Measurements from ENCODE around the gene RAB6C. TPM values are rescaled to one million over a fixed set of nuclear protein-coding genes. Genes with fewer than 3 reads are reported as not detected.
"Not testable (repeated sequence)": the region's sequence is repeated elsewhere in the genome, so short reads cannot be mapped to it uniquely, and the experiment has no call there.

RAB6C gene
- total RNA-seq, 1 donor, result not detected

DNA sequence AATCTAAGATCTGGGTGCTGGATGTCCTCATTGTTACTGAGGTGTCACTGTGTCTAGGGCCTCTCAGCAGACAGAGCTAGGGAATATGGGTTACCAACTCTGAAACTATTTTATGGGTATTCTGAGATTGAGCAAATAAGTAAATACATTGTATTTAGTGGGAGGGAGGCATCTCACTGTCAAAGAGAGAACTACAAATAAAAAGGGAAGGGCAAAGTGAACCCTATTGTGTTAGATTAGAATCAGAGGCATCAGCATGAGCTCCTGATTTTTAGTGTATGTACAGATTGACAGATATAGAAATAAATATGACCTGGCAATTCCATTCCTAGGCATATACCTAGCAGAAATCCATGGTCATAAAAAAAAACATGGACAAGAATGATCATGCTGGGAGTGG lies 33.9 kb upstream of the RAB6C start:
- TF ChIP-seq, protein P1, sequence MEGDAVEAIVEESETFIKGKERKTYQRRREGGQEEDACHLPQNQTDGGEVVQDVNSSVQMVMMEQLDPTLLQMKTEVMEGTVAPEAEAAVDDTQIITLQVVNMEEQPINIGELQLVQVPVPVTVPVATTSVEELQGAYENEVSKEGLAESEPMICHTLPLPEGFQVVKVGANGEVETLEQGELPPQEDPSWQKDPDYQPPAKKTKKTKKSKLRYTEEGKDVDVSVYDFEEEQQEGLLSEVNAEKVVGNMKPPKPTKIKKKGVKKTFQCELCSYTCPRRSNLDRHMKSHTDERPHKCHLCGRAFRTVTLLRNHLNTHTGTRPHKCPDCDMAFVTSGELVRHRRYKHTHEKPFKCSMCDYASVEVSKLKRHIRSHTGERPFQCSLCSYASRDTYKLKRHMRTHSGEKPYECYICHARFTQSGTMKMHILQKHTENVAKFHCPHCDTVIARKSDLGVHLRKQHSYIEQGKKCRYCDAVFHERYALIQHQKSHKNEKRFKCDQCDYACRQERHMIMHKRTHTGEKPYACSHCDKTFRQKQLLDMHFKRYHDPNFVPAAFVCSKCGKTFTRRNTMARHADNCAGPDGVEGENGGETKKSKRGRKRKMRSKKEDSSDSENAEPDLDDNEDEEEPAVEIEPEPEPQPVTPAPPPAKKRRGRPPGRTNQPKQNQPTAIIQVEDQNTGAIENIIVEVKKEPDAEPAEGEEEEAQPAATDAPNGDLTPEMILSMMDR (IDR thresholded peaks at IDR 0.05; ENCODE audit: insufficient read depth, low read length), result no peak

DNA sequence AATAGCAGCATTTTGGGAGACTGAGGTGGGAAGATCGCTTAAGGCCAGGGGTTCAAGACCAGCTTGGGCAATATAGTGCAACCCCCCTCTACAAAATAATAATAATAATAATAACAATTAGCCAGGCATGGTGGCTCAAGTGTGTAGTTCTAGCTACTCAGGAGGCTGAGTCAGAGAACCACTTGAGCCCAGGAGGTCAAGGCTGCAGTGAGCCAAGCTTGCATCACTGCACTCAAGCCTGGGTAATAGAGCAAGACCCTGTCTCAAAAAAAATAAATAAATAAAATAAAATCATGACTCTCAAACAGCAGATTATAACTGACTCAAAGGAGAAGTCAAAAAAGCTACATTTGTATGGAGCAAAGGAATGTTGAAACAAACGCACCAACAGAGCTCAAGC lies 31.8 kb upstream of the RAB6C start:
- DNase-seq (ENCODE audit: low read depth); H3K4me3 ChIP-seq (ENCODE audit: low read depth, low read length): not testable (repeated sequence)

More for the DNA sequence above, 33.9 kb upstream of the RAB6C start:
- no peak for DNase-seq (ENCODE audit: low read depth)
- H3K4me3 ChIP-seq (ENCODE audit: low read depth, low read length), result no peak overlapping the region

DNA sequence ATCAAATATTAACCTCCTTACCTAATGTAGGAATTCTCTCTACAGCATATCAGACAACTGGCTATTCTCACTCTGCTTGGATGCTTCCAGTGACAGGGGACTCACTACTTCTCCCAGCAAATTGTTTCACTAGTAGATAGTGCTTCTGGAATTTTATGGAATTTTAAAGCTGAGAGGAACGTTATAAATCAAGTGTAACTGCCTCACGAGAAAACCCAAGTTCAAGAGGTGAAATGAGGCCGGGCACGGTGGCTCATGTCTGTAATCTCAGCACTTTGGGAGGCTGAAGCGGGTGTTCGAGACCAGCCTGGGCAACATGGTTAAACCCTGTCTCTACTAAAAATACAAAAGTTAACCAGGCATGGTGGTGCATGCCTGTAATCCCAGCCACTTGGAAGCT lies 23.3 kb upstream of the RAB6C start:
- H3K4me3 ChIP-seq (ENCODE audit: low read depth, low read length); DNase-seq (ENCODE audit: low read depth): not testable (repeated sequence)

DNA sequence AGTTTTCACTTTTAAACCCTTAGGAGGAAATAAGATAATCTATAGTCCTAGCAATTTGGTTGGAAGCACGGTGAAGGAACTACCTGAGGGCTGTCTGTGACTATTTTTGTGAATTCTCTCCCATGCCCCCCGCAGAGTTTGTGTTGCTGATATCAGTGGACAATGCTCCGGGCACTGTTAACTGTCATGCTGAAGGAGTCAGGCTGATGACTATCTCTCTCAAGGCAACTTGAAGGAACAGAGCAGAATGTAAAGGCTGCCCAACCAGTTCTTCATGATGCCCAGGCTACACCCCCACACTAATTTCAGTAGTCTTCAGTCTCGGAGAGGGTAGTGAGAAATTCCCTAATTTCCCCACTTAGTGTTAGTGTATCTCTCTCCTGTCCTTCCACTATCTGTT lies 21.6 kb upstream of the RAB6C start:
- no peak for DNase-seq (ENCODE audit: low read depth)
- TF ChIP-seq, protein P1 (IDR thresholded peaks at IDR 0.05; ENCODE audit: insufficient read depth, low read length), result no peak
- no peak overlapping the region for H3K4me3 ChIP-seq (ENCODE audit: low read depth, low read length)

DNA sequence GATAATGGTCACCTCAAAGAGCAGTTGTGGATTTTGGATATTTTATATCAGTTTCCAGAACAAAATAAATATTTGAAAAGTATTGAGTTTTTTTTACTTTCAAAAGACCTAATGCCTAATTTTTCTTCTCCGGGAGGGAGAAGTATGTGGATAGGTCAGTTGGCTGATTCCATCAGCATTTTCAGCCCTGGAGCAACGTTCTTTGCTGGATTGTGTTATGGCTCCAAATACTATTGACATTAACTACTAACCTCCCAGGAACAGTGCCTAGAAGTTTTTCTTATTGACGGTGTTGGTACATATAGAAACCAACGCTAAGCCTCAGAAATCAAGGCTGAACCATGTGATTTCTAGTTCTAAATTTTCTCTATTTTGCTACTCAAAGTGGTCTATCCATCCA lies 20.7 kb upstream of the RAB6C start:
- not testable (repeated sequence) for DNase-seq (ENCODE audit: low read depth); H3K4me3 ChIP-seq (ENCODE audit: low read depth, low read length)

DNA sequence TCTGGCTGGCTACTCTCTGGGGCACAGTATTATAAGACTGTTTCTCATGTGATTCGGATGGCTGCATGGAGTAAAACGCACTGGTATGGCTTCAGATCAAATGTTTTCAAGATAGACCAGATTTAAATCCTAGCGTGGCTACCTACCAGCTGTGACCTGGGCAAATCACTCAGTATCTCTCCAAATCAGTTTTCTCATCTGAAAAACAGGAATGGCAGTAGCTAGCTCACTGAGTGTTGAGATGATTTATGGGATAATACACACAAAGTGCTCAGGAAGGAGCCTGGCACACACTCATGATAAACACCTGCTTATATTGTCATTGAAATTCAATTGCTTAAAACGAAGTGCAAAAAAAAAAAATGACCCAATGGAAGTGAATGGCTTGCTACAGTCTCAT lies 10.9 kb upstream of the RAB6C start:
- not testable (repeated sequence) for H3K4me3 ChIP-seq (ENCODE audit: low read depth, low read length); DNase-seq (ENCODE audit: low read depth)

DNA sequence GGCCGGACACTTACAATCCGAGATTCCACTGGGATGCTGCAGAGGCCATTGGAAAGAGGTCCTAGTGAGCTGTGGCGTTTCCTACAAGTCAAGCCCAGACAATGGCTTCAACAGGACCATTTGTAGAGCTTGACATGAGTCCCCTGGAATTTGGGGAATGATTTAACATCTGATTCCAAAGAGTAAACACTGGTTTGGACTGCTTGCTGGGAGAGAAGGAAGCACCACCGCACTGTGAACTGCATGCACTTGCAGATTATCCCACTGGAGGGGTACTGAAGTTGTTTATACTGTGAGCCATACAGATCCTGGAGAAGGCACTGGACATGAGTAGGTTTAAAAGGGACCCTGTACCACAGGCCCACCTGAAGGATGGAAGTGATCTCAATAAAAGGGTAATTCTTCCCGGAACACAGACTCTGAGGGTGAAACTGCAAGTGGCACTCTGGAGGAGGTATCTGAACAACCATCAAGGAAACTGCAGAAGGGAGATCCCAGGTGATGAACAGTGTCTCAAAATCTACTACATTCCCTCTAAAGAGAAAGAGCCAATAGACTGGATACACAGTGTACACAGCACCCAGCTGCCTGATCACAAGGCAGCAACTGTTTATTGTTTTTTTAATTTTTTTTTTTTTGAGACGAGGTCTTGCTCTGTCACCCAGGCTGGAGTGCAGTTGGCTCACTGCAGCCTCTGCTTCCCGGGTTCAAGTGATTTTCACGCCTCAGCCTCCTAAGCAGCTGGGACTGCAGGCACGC lies 4.3 kb upstream of the RAB6C start:
- DNase-seq (ENCODE audit: low read depth), result no peak
- TF ChIP-seq, protein P1 (IDR thresholded peaks at IDR 0.05; ENCODE audit: insufficient read depth, low read length), result no peak
- H3K4me3 ChIP-seq (ENCODE audit: low read depth, low read length), result no peak overlapping the region

DNA sequence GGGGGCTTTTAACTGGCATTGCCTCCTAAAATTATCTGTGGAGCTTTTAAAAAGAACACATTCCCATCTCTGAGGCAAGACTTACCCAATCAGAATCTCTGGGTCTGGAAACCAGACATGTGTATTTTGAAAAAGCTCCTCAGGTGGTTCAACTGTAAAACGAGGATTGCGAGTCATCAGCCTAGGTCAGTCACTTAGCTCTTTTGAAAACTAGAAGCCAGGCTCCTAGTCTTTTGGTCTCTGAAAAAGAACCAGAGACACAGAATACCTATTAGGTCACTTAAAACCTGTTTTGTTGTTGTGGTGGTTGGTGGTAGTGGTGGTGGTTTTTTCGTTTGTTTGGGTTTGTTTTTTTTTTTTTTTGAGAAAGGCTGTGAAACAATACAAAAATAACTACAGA lies 2.5 kb upstream of the RAB6C start:
- not testable (repeated sequence) for DNase-seq (ENCODE audit: low read depth); H3K4me3 ChIP-seq (ENCODE audit: low read depth, low read length)

DNA sequence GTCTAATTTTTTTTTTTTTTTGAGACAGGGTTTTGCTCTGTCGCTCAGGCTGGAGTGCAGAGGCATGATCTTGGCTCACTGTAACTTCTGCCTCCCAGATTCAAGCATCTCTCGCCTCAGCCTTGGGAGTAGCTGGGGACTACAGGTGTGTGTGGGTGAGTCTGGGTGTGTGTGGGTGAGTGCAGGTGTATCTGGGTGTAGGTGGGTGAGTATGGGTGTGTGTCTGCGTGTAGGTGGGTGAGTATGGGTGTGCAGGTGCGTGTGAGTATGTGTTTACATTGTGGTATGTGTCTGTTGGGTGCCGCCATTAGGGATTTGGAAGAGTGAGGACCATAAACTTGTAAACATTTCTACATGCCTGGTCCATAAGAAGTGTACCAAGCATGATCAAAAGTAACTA lies 1.5 kb upstream of the RAB6C start:
- no peak overlapping the region for H3K4me3 ChIP-seq (ENCODE audit: low read depth, low read length)
- DNase-seq (ENCODE audit: low read depth), result no peak
- TF ChIP-seq, protein P1 (IDR thresholded peaks at IDR 0.05; ENCODE audit: insufficient read depth, low read length), result no peak

DNA sequence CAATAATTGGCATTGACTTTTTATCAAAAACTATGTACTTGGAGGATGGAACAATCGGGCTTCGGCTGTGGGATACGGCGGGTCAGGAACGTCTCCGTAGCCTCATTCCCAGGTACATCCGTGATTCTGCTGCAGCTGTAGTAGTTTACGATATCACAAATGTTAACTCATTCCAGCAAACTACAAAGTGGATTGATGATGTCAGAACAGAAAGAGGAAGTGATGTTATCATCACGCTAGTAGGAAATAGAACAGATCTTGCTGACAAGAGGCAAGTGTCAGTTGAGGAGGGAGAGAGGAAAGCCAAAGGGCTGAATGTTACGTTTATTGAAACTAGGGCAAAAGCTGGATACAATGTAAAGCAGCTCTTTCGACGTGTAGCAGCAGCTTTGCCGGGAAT lies 780 bp downstream of the RAB6C start:
- not testable (repeated sequence) for DNase-seq (ENCODE audit: low read depth); H3K4me3 ChIP-seq (ENCODE audit: low read depth, low read length)

DNA sequence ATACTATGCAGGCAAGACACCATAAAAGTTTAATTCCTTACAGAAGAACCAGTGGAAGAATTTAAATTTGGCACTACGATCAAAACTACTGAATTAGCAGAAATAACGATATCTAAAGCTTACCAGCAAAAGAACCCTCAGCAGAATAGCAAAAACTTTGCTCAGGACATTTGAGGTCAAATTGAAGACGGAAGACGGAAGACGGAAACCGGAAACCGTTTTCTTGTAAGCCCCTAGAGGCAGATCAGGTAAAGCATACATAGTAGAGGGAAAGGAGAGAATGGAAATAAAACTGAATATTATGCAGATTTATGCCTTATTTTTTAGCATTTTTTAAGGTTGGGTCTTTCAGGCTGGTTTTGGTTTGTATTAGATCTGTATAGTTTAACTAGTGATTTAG lies 2.2 kb downstream of the RAB6C start:
- not testable (repeated sequence) for DNase-seq (ENCODE audit: low read depth); H3K4me3 ChIP-seq (ENCODE audit: low read depth, low read length)
